IMR-90 (cell line): Measurements from ENCODE around the gene PPT2. TPM values are rescaled to one million over a fixed set of nuclear protein-coding genes. Genes with fewer than 3 reads are reported as not detected.

Source experiments
- ATAC-seq: fragments of 200-7000 bp; cut with Tn5 transposase; 2 replicates; pipeline ENCODE4 v1.9.1; 2020; ENCODE audit warnings: low read depth, mild to moderate bottlenecking, moderate library complexity
- BruUV-seq: library from RNA; stranded (reverse); fragments of 400-500 nt; replicated peaks from 2 replicates; lab custom pipeline; 2021; lab: Mats Ljungman, UMichigan
- CTCF ChIA-PET: fragments of 300-600 bp; formaldehyde crosslinking; extraction: SDS; loops from one replicate; lab custom pipeline; 2021; ENCODE audit warnings: antibody characterized with exemption; lab: Yijun Ruan, JAX
- POLR2A ChIA-PET: fragments of 300-600 bp; sonication (Branson Sonifier 250); formaldehyde crosslinking; loops from one replicate; lab custom pipeline; 2022; ENCODE audit warnings: antibody characterized with exemption; ENCODE audit not compliant: unreplicated experiment; lab: Charles Lee
- DNase-seq: peaks from one replicate; pipeline ENCODE4 v3.0.0; 2013
- H2AFZ ChIP-seq: replicated peaks from 2 replicates; pipeline ENCODE3; 2013; ENCODE audit warnings: low read length, mild to moderate bottlenecking; ENCODE audit not compliant: poor library complexity
- H2AK5ac ChIP-seq: 2 replicates; pipeline ENCODE4 v1.6.1; 2013; ENCODE audit warnings: low read depth, low read length, inconsistent platforms
- H2AK9ac ChIP-seq: replicated peaks from 2 replicates; pipeline ENCODE3; 2013; ENCODE audit warnings: mild to moderate bottlenecking, low read depth, low read length, moderate library complexity; ENCODE audit not compliant: poor library complexity
- H2BK120ac ChIP-seq: 2 replicates; pipeline ENCODE4 v1.6.1; 2013; ENCODE audit warnings: low read depth, low read length, inconsistent platforms
- H2BK15ac ChIP-seq: 3 replicates; pipeline ENCODE4 v1.6.1; 2013; ENCODE audit warnings: low read depth, low read length, inconsistent platforms
- H2BK20ac ChIP-seq: 2 replicates; pipeline ENCODE4 v1.6.1; 2013; ENCODE audit warnings: low read depth, mild to moderate bottlenecking, inconsistent platforms, low read length, moderate library complexity
- H2BK5ac ChIP-seq: 2 replicates; pipeline ENCODE4 v1.6.1; 2013; ENCODE audit warnings: mild to moderate bottlenecking, low read depth, low read length, inconsistent platforms; ENCODE audit not compliant: poor library complexity, severe bottlenecking
- H3K14ac ChIP-seq: replicated peaks from 2 replicates; pipeline ENCODE4 v1.6.1; 2013; ENCODE audit warnings: low read depth, low read length, inconsistent platforms
- H3K18ac ChIP-seq: 2 replicates; pipeline ENCODE4 v1.6.1; 2013; ENCODE audit warnings: low read depth, low read length, control low read depth
- H3K23ac ChIP-seq: 2 replicates; pipeline ENCODE4 v1.6.1; 2013; ENCODE audit warnings: low read depth, low read length, inconsistent platforms
- H3K27ac ChIP-seq: 2 replicates; pipeline ENCODE4 v1.5.1; 2013; ENCODE audit warnings: mild to moderate bottlenecking, control low read depth, low read length; ENCODE audit not compliant: insufficient read depth
- H3K27me3 ChIP-seq: 2 replicates; pipeline ENCODE4 v1.6.1; 2013; ENCODE audit warnings: low read length; ENCODE audit not compliant: control insufficient read depth, insufficient read depth
- H3K36me3 ChIP-seq: 2 replicates; pipeline ENCODE4 v1.6.1; 2013; ENCODE audit warnings: low read length, mixed read lengths; ENCODE audit not compliant: control insufficient read depth, insufficient read depth
- H3K4ac ChIP-seq: 2 replicates; pipeline ENCODE4 v1.6.1; 2013; ENCODE audit warnings: low read depth, low read length, inconsistent platforms
- H3K4me1 ChIP-seq: 2 replicates; pipeline ENCODE4 v1.6.1; 2013; ENCODE audit warnings: low read length, mixed read lengths; ENCODE audit not compliant: control insufficient read depth, insufficient read depth
- H3K4me2 ChIP-seq: 2 replicates; pipeline ENCODE4 v1.6.1; 2013; ENCODE audit warnings: low read depth, mild to moderate bottlenecking, control low read depth, low read length, moderate library complexity
- H3K4me3 ChIP-seq: 2 replicates; pipeline ENCODE4 v1.5.1; 2013; ENCODE audit warnings: low read depth, mild to moderate bottlenecking, control low read depth, low read length, moderate library complexity; ENCODE audit not compliant: insufficient read depth
- H3K56ac ChIP-seq: 2 replicates; pipeline ENCODE4 v1.6.1; 2013; ENCODE audit warnings: low read length, inconsistent platforms; ENCODE audit not compliant: insufficient read depth; ENCODE audit errors: extremely low read depth
- H3K79me1 ChIP-seq, 2 experiments: 2 replicates each; pipeline ENCODE4 v1.6.1; 2013; ENCODE audit warnings: low read length in 2 of 2, inconsistent platforms in 1 of 2, low read depth in 1 of 2
- H3K9ac ChIP-seq: 2 replicates; pipeline ENCODE4 v1.6.1; 2013; ENCODE audit warnings: low read depth, low read length, control low read depth
- H3K9me1 ChIP-seq: 2 replicates; pipeline ENCODE4 v1.6.1; 2013; ENCODE audit warnings: low read length, inconsistent platforms; ENCODE audit not compliant: insufficient read depth
- H3K9me3 ChIP-seq: 2 replicates; pipeline ENCODE4 v1.6.1; 2013; ENCODE audit warnings: low read length; ENCODE audit not compliant: control insufficient read depth, insufficient read depth
- H4K20me1 ChIP-seq: 2 replicates; pipeline ENCODE4 v1.6.1; 2013; ENCODE audit warnings: low read length, inconsistent platforms; ENCODE audit not compliant: insufficient read depth
- H4K5ac ChIP-seq: 2 replicates; pipeline ENCODE4 v1.6.1; 2013; ENCODE audit warnings: mild to moderate bottlenecking, low read depth, low read length, control low read depth
- H4K8ac ChIP-seq, 2 experiments: 2 replicates each; pipeline ENCODE4 v1.6.1; 2013; ENCODE audit warnings: low read depth in 2 of 2, low read length in 2 of 2, control low read depth in 1 of 2, inconsistent platforms in 1 of 2
- H4K91ac ChIP-seq: 2 replicates; pipeline ENCODE4 v1.6.1; 2013; ENCODE audit warnings: low read depth, low read length, inconsistent platforms; ENCODE audit not compliant: insufficient read depth
- BHLHE40 ChIP-seq: fragments of 150-350 bp; IDR thresholded peaks from 2 replicates; pipeline ENCODE4 v1.6.1; 2016; ENCODE audit warnings: mild to moderate bottlenecking, low read depth, low read length
- CEBPB ChIP-seq: IDR thresholded peaks from 2 replicates; pipeline ENCODE4 v1.6.1; 2012; ENCODE audit warnings: low read depth, low read length, improper control_type of control experiment
- CHD1 ChIP-seq: IDR thresholded peaks from 2 replicates; pipeline ENCODE4 v1.6.1; 2012; ENCODE audit warnings: low read depth, low read length, improper control_type of control experiment
- CTCF ChIP-seq: conservative IDR thresholded peaks from 2 replicates; pipeline ENCODE4 v1.5.1; 2012; ENCODE audit warnings: mild to moderate bottlenecking, low read depth, low read length, improper control_type of control experiment
- ELK1 ChIP-seq: fragments of 150-350 bp; IDR thresholded peaks from 2 replicates; pipeline ENCODE4 v1.6.1; 2016; ENCODE audit warnings: low read depth, mild to moderate bottlenecking, low read length, moderate library complexity, borderline replicate concordance
- FOS ChIP-seq: fragments of 150-350 bp; IDR thresholded peaks from 2 replicates; pipeline ENCODE4 v1.6.1; 2016; ENCODE audit warnings: low read depth, low read length
- MAFK ChIP-seq: IDR thresholded peaks from 2 replicates; pipeline ENCODE4 v1.6.1; 2012; ENCODE audit warnings: low read depth, low read length, improper control_type of control experiment
- MAZ ChIP-seq: IDR thresholded peaks from 2 replicates; pipeline ENCODE4 v1.6.1; 2012; ENCODE audit warnings: low read depth, mild to moderate bottlenecking, low read length, improper control_type of control experiment, moderate library complexity, borderline replicate concordance
- MXI1 ChIP-seq: IDR thresholded peaks from 2 replicates; pipeline ENCODE4 v1.6.1; 2012; ENCODE audit warnings: low read depth, mild to moderate bottlenecking, low read length, moderate library complexity, borderline replicate concordance
- NFE2L2 ChIP-seq: fragments of 150-350 bp; IDR thresholded peaks from 2 replicates; pipeline ENCODE4 v1.6.1; 2016; ENCODE audit warnings: low read depth, mild to moderate bottlenecking, low read length
- POLR2A ChIP-seq: IDR thresholded peaks from 2 replicates; pipeline ENCODE4 v1.6.1; 2012; ENCODE audit warnings: mild to moderate bottlenecking, low read depth, low read length
- RAD21 ChIP-seq: IDR thresholded peaks from 2 replicates; pipeline ENCODE4 v1.6.1; 2012; ENCODE audit warnings: low read length, improper control_type of control experiment
- RCOR1 ChIP-seq: IDR thresholded peaks from 2 replicates; pipeline ENCODE4 v1.6.1; 2012; ENCODE audit warnings: mild to moderate bottlenecking, low read length, improper control_type of control experiment; ENCODE audit not compliant: insufficient replicate concordance
- RFX5 ChIP-seq: IDR thresholded peaks from 2 replicates; pipeline ENCODE4 v1.8.0; 2012; ENCODE audit warnings: low read depth, mild to moderate bottlenecking, low read length, moderate library complexity
- SMC3 ChIP-seq: fragments of 150-350 bp; IDR thresholded peaks from 2 replicates; pipeline ENCODE4 v1.6.1; 2016; ENCODE audit warnings: low read depth, mild to moderate bottlenecking, antibody characterized with exemption, low read length, moderate library complexity
- USF2 ChIP-seq: fragments of 150-350 bp; IDR thresholded peaks from 2 replicates; pipeline ENCODE4 v1.6.1; 2017; ENCODE audit warnings: mild to moderate bottlenecking, antibody characterized with exemption, low read length, low read depth
- WGBS, 2 experiments: methylation state at CpG; one replicate each; pipeline versions ENCODE4 v1.1.5 to v1.1.7; 2013; ENCODE audit warnings: missing lambda C conversion rate in 2 of 2; ENCODE audit not compliant: insufficient read length in 1 of 2; ENCODE audit errors: extremely low coverage in 2 of 2; 5-methylcytosine and 5-hydroxymethylcytosine counted together
- dilution Hi-C: fragments of 300-500 bp; cut with HindIII; formaldehyde crosslinking; loops from one replicate; pipeline ENCODE4 v1.14.3; 2018; ENCODE audit warnings: low sequenced_read_pairs; ENCODE audit not compliant: unreplicated experiment
- in situ Hi-C: fragments of 300-500 bp; cut with MboI; formaldehyde crosslinking; loops from 3 replicates; pipeline ENCODE4 v1.14.3; 2019; ENCODE audit warnings: low sequenced_read_pairs, inconsistent platforms, mixed read lengths
- intact Hi-C: fragments of 100-400 bp; cut with micrococcal nuclease; formaldehyde crosslinking; loops from 2 replicates; pipeline ENCODE4 v1.10.0; 2022
- polyA plus RNA-seq, 3 experiments: library from polyadenylated mRNA; depleted of rRNA; stranded (reverse); fragments of >200 nt; gene quantifications; 2 replicates each; pipeline ENCODE4 v1.2.3, GENCODE V29; 2012; ENCODE audit warnings: low replicate concordance in 1 of 3
- total RNA-seq: library from RNA; depleted of rRNA; stranded (reverse); fragments of >200 nt; gene quantifications from 2 replicates; pipeline ENCODE4 v1.2.3, GENCODE V29; 2012

The PPT2 gene
- total and polyA plus RNA-seq, 2 of the 4 experiments (the other 2 are of a cell fraction), result 3.2 to 16.2 TPM

GRCh38 chr6:32174416-32174815, 20.5 kb downstream of the PPT2 start:
- Histone ChIP-seq H3K36me3 (peaks cover 21% of the 10 kb centered on the region), H2AFZ (no peak overlapping the region), H4K8ac (no peak overlapping the region), H4K5ac (no peak overlapping the region), H3K9me1 (peaks cover 37% of the 10 kb centered on the region), H2BK5ac (no peak overlapping the region), H3K27me3 (no peaks in the 10 kb centered on the region), H4K20me1 (peaks cover 3% of the 10 kb centered on the region; the same call in 1 of the 2 replicates), H3K14ac (no peak overlapping the region), H3K9me3 (no peaks in the 10 kb centered on the region), H3K56ac (no peak overlapping the region), H3K9ac (no peak overlapping the region), H2BK15ac (no peak overlapping the region), H2AK5ac (no peak overlapping the region), H3K23ac (no peak overlapping the region), H2BK120ac (no peak overlapping the region), H3K4me3 (no peak overlapping the region), H3K18ac (no peak overlapping the region), H3K79me1 (peaks cover 35 to 74% of the 10 kb centered on the region in 2 experiments), H3K4ac (no peak overlapping the region), H2AK9ac (no peak overlapping the region), H3K4me1 (peaks cover 8% of the 10 kb centered on the region), H3K4me2 (no peak overlapping the region), H4K91ac (no peak overlapping the region), H2BK20ac (no peak overlapping the region), H3K27ac (no peak overlapping the region)
- intact Hi-C loops, result no loop called here
- no TSS peak for BruUV-seq
- DNase-seq, result no peak
- CTCF ChIA-PET, result no interaction called here
- TF ChIP-seq RFX5, result no peak
- TF ChIP-seq ELK1, result no peak
- TF ChIP-seq SMC3, result no peak
- no peak for TF ChIP-seq RAD21
- TF ChIP-seq CHD1, result no peak
- TF ChIP-seq BHLHE40, result no peak
- TF ChIP-seq MAZ, result no peak
- no peak for TF ChIP-seq MAFK
- no peak for TF ChIP-seq CTCF
- TF ChIP-seq RCOR1, result no peak
- no peak for TF ChIP-seq MXI1
- TF ChIP-seq POLR2A, result no peak
- TF ChIP-seq FOS, result no peak
- no peak for TF ChIP-seq NFE2L2
- no peak for TF ChIP-seq USF2
- no peak for TF ChIP-seq CEBPB
- no peak for ATAC-seq
- WGBS, 2 experiments, result no CpG with 5 or more reads among the region's 1 CpG
- dilution Hi-C loops, result no loop called here
- POLR2A ChIA-PET, result no interaction called here
- in situ Hi-C loops, result loop anchor here (10.0 kb wide), 1 partner anchor 200 kb away; the partner anchor contains the start of gene DXO
